ENCODE measurements around the gene ACBD4.

Gene ACBD4

GRCh38 chr17:45147581-45148182, 12.2 kb downstream of the ACBD4 start (continued):
- TF ChIP-seq PBX3 (CRISPR knock-in tag; IDR thresholded peaks at IDR 0.05): no peak
- peak; percentile 51; the same call in 1 of the 2 replicates for TF ChIP-seq GFI1B (tag by site-specific recombination; IDR thresholded peaks at IDR 0.05)
- peak; percentile 82; the same call in 1 of the 2 replicates for TF ChIP-seq REPIN1 (tag by site-specific recombination; IDR thresholded peaks at IDR 0.05; ENCODE audit: low read depth)
- no peak for TF ChIP-seq SP3 (tag by site-specific recombination; IDR thresholded peaks at IDR 0.05)
- TF ChIP-seq ZNF48 (tag by site-specific recombination; IDR thresholded peaks at IDR 0.05): no peak
- TF ChIP-seq ZNF211 (tag by site-specific recombination; IDR thresholded peaks at IDR 0.05; ENCODE audit: low read depth): no peak
- peak; percentile 96 for TF ChIP-seq ZNF24 (tag by site-specific recombination; IDR thresholded peaks at IDR 0.05)
- no peak for TF ChIP-seq ZFP3 (tag by site-specific recombination; IDR thresholded peaks at IDR 0.05; ENCODE audit: low read depth)
- TF ChIP-seq ZNF488 (tag by site-specific recombination; IDR thresholded peaks at IDR 0.05): no peak
- no peak for TF ChIP-seq ZNF274 (IDR thresholded peaks at IDR 0.05; ENCODE audit: low read length)
- TF ChIP-seq ZNF274 (tag by site-specific recombination; IDR thresholded peaks at IDR 0.05; ENCODE audit: borderline replicate concordance): no peak
- no peak for TF ChIP-seq HOXD13 (CRISPR knock-in tag; IDR thresholded peaks at IDR 0.05; ENCODE audit: borderline replicate concordance)
- TF ChIP-seq, protein P1, sequence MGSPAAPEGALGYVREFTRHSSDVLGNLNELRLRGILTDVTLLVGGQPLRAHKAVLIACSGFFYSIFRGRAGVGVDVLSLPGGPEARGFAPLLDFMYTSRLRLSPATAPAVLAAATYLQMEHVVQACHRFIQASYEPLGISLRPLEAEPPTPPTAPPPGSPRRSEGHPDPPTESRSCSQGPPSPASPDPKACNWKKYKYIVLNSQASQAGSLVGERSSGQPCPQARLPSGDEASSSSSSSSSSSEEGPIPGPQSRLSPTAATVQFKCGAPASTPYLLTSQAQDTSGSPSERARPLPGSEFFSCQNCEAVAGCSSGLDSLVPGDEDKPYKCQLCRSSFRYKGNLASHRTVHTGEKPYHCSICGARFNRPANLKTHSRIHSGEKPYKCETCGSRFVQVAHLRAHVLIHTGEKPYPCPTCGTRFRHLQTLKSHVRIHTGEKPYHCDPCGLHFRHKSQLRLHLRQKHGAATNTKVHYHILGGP (tag by site-specific recombination; IDR thresholded peaks at IDR 0.05): 0 out of 2 replicates have a peak, but pooled peaks have one; percentile 44
- TF ChIP-seq ZNF223 (tag by site-specific recombination; IDR thresholded peaks at IDR 0.05): no peak
- TF ChIP-seq MZF1 (tag by site-specific recombination; IDR thresholded peaks at IDR 0.05; ENCODE audit: borderline replicate concordance): peak; percentile 70; the same call in 1 of the 2 replicates
- TF ChIP-seq WT1 (tag by site-specific recombination; IDR thresholded peaks at IDR 0.05): no peak; the same call in 1 of the 2 replicates
- no peak for TF ChIP-seq ZNF140 (tag by site-specific recombination; IDR thresholded peaks at IDR 0.05)
- peak; percentile 97 for TF ChIP-seq ZNF785 (tag by site-specific recombination; IDR thresholded peaks at IDR 0.05)
- TF ChIP-seq, protein P2, sequence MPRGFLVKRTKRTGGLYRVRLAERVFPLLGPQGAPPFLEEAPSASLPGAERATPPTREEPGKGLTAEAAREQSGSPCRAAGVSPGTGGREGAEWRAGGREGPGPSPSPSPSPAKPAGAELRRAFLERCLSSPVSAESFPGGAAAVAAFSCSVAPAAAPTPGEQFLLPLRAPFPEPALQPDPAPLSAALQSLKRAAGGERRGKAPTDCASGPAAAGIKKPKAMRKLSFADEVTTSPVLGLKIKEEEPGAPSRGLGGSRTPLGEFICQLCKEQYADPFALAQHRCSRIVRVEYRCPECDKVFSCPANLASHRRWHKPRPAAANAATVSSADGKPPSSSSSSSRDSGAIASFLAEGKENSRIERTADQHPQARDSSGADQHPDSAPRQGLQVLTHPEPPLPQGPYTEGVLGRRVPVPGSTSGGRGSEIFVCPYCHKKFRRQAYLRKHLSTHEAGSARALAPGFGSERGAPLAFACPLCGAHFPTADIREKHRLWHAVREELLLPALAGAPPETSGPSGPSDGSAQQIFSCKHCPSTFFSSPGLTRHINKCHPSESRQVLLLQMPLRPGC (tag by site-specific recombination; IDR thresholded peaks at IDR 0.05): peak; percentile 95
- no peak; the same call in 1 of the 2 replicates for TF ChIP-seq ZNF214 (tag by site-specific recombination; IDR thresholded peaks at IDR 0.05; ENCODE audit: borderline replicate concordance)
- peak; percentile 84 for TF ChIP-seq ZNF561 (tag by site-specific recombination; IDR thresholded peaks at IDR 0.05; ENCODE audit: borderline replicate concordance)
- TF ChIP-seq ZNF354C (tag by site-specific recombination; IDR thresholded peaks at IDR 0.05; ENCODE audit: borderline replicate concordance, low read depth): no peak
- TF ChIP-seq ZNF239 (tag by site-specific recombination; IDR thresholded peaks at IDR 0.05): no peak
- TF ChIP-seq ZNF10 (tag by site-specific recombination; IDR thresholded peaks at IDR 0.05): peak; percentile 64
- TF ChIP-seq, protein P3, sequence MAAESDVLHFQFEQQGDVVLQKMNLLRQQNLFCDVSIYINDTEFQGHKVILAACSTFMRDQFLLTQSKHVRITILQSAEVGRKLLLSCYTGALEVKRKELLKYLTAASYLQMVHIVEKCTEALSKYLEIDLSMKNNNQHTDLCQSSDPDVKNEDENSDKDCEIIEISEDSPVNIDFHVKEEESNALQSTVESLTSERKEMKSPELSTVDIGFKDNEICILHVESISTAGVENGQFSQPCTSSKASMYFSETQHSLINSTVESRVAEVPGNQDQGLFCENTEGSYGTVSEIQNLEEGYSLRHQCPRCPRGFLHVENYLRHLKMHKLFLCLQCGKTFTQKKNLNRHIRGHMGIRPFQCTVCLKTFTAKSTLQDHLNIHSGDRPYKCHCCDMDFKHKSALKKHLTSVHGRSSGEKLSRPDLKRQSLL (tag by site-specific recombination; IDR thresholded peaks at IDR 0.05): peak; percentile 40; the same call in 1 of the 2 replicates
- peak; percentile 50 for TF ChIP-seq YY2 (tag by site-specific recombination; IDR thresholded peaks at IDR 0.05)
- TF ChIP-seq, protein P4, sequence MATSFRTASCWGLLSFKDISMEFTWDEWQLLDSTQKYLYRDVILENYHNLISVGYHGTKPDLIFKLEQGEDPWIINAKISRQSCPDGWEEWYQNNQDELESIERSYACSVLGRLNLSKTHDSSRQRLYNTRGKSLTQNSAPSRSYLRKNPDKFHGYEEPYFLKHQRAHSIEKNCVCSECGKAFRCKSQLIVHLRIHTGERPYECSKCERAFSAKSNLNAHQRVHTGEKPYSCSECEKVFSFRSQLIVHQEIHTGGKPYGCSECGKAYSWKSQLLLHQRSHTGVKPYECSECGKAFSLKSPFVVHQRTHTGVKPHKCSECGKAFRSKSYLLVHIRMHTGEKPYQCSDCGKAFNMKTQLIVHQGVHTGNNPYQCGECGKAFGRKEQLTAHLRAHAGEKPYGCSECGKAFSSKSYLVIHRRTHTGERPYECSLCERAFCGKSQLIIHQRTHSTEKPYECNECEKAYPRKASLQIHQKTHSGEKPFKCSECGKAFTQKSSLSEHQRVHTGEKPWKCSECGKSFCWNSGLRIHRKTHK (tag by site-specific recombination; IDR thresholded peaks at IDR 0.05): no peak
- 0 out of 2 replicates have a peak, but pooled peaks have one; percentile 4 for TF ChIP-seq IKZF3 (tag by site-specific recombination; IDR thresholded peaks at IDR 0.05)
- TF ChIP-seq ZNF747 (tag by site-specific recombination; IDR thresholded peaks at IDR 0.05): no peak
- no peak for TF ChIP-seq ELK4 (IDR thresholded peaks at IDR 0.05; ENCODE audit: borderline replicate concordance, low read depth, low read length)
- TF ChIP-seq FEZF1 (tag by site-specific recombination; IDR thresholded peaks at IDR 0.05): peak; percentile 14; the same call in 1 of the 2 replicates
- peak; percentile 95 for TF ChIP-seq ZNF391 (tag by site-specific recombination; IDR thresholded peaks at IDR 0.05; ENCODE audit: borderline replicate concordance, low read depth)

Measured in HEK293 (cell line).